Colon (tissue), 2 donors: ENCODE data around the gene CIITA.

ENCODE experiments used
- FAIRE-seq: peaks from 2 replicates; lab custom pipeline; 2012; peaks lifted over from hg19 to GRCh38; lab: Jason Lieb, UNC
- donor health status: control.
- donor health status: control.

The CIITA gene

GRCh38 chr16:10849736-10850477 lies 27.1 kb upstream of the CIITA start:
- FAIRE-seq, result no peak

- FAIRE-seq, result no peak
Observed at GRCh38 chr16:10850478-10850850, 26.5 kb upstream of the CIITA start.

GRCh38 chr16:10851512-10851911 lies 25.5 kb upstream of the CIITA start:
- FAIRE-seq, result no peak

- FAIRE-seq, result no peak
Observed at GRCh38 chr16:10852286-10852685, 24.7 kb upstream of the CIITA start.

GRCh38 chr16:10852948-10853347 lies 24.1 kb upstream of the CIITA start:
- no peak for FAIRE-seq

- no peak for FAIRE-seq
Observed at GRCh38 chr16:10856042-10856441, 21.0 kb upstream of the CIITA start.

- no peak for FAIRE-seq
Observed at GRCh38 chr16:10858203-10858602, 18.8 kb upstream of the CIITA start.

- no peak for FAIRE-seq
Observed at GRCh38 chr16:10859020-10859419, 18.0 kb upstream of the CIITA start.

- no peak for FAIRE-seq
Observed at GRCh38 chr16:10859658-10860057, 17.3 kb upstream of the CIITA start.

- no peak for FAIRE-seq
Observed at GRCh38 chr16:10862438-10862837, 14.6 kb upstream of the CIITA start.

GRCh38 chr16:10865991-10866966 lies 10.7 kb upstream of the CIITA start:
- no peak for FAIRE-seq

GRCh38 chr16:10867199-10867598 lies 9.8 kb upstream of the CIITA start:
- FAIRE-seq, result no peak

- FAIRE-seq, result no peak
Observed at GRCh38 chr16:10868104-10868595, 8.9 kb upstream of the CIITA start.

GRCh38 chr16:10868596-10869469 lies 8.2 kb upstream of the CIITA start:
- FAIRE-seq, result no peak

- no peak for FAIRE-seq
Observed at GRCh38 chr16:10870137-10870776, 6.7 kb upstream of the CIITA start.

GRCh38 chr16:10870808-10871156 lies 6.2 kb upstream of the CIITA start:
- FAIRE-seq, result no peak

- FAIRE-seq, result no peak
Observed at GRCh38 chr16:10871157-10871991, 5.6 kb upstream of the CIITA start.

GRCh38 chr16:10876315-10876714 lies 687 bp upstream of the CIITA start:
- FAIRE-seq, result no peak

GRCh38 chr16:10877472-10877946 lies 507 bp downstream of the CIITA start:
- FAIRE-seq, result no peak

- no peak for FAIRE-seq
Observed at GRCh38 chr16:10878328-10878643, 1.3 kb downstream of the CIITA start.
